OCI-M2 (cell line): Measurements from ENCODE around the gene RNASEL.

ENCODE experiments used
- DNase-seq: peaks from one replicate; lab custom pipeline; 2025; ENCODE audit not compliant: unreplicated experiment; lab: John Stamatoyannopoulos, UW

The RNASEL gene

GRCh38 chr1:182600745-182601415, 11.8 kb upstream of the RNASEL start:
- DNase-seq = no peak

- no peak for DNase-seq
Observed at GRCh38 chr1:182600036-182600713, 11.1 kb upstream of the RNASEL start.

- DNase-seq = no peak
Observed at GRCh38 chr1:182599339-182599738, 10.3 kb upstream of the RNASEL start.

- no peak for DNase-seq
Observed at GRCh38 chr1:182598296-182598695, 9.2 kb upstream of the RNASEL start.

- no peak for DNase-seq
Observed at GRCh38 chr1:182596934-182597333, 7.9 kb upstream of the RNASEL start.

GRCh38 chr1:182595641-182596240, 6.7 kb upstream of the RNASEL start:
- DNase-seq = no peak

- DNase-seq = no peak
Observed at GRCh38 chr1:182589931-182590330, 875 bp upstream of the RNASEL start.

- DNase-seq = no peak
Observed at GRCh38 chr1:182589520-182589919, 464 bp upstream of the RNASEL start.

GRCh38 chr1:182587666-182588499, 1.2 kb downstream of the RNASEL start:
- no peak for DNase-seq

GRCh38 chr1:182587093-182587492, 2.0 kb downstream of the RNASEL start:
- DNase-seq = no peak

GRCh38 chr1:182586380-182586779, 2.7 kb downstream of the RNASEL start:
- DNase-seq = no peak

GRCh38 chr1:182584746-182585145, 4.3 kb downstream of the RNASEL start:
- no peak for DNase-seq

- DNase-seq = no peak
Observed at GRCh38 chr1:182580736-182581135, 8.3 kb downstream of the RNASEL start.

- no peak for DNase-seq
Observed at GRCh38 chr1:182575540-182576149, 13.4 kb downstream of the RNASEL start.

- no peak for DNase-seq
Observed at GRCh38 chr1:182574156-182574555, 14.9 kb downstream of the RNASEL start.

- no peak for DNase-seq
Observed at GRCh38 chr1:182570611-182570970, 18.5 kb downstream of the RNASEL start.

- no peak for DNase-seq
Observed at GRCh38 chr1:182569939-182570610, 19.0 kb downstream of the RNASEL start.

GRCh38 chr1:182568647-182569284, 20.3 kb downstream of the RNASEL start:
- DNase-seq = no peak

GRCh38 chr1:182567629-182568028, 21.4 kb downstream of the RNASEL start:
- DNase-seq = no peak

- DNase-seq = no peak
Observed at GRCh38 chr1:182565537-182565936, 23.5 kb downstream of the RNASEL start.
